Caco-2 (cell line): Measurements from ENCODE around the gene CDH3. TPM values are rescaled to one million over a fixed set of nuclear protein-coding genes. Genes with fewer than 3 reads are reported as not detected.
A peak's percentile ranks its signal among the peaks of the same experiment; 100 is the strongest.

Experiments
- BruUV-seq: library from RNA; stranded (reverse); fragments of 400-500 nt; replicated peaks from 2 replicates; lab custom pipeline; 2021; lab: Mats Ljungman, UMichigan
- CTCF ChIA-PET: fragments of 300-600 bp; sonication (Branson Sonifier 250); formaldehyde crosslinking; loops from one replicate; lab custom pipeline; 2022; ENCODE audit warnings: antibody characterized with exemption; lab: Charles Lee
- POLR2A ChIA-PET: fragments of 300-600 bp; sonication (Branson Sonifier 250); formaldehyde crosslinking; loops from one replicate; lab custom pipeline; 2022; ENCODE audit warnings: antibody characterized with exemption; lab: Charles Lee
- DNase-seq, 2 experiments: peaks; one replicate each; pipeline versions ENCODE4 v3.0.0 to v3.0.0-alpha.2; 2020 to 2022
- H3K27me3 ChIP-seq: replicated peaks from 2 replicates; pipeline ENCODE4 v1.6.0; 2011; ENCODE audit warnings: low read length; ENCODE audit not compliant: control insufficient read depth, insufficient read depth
- H3K36me3 ChIP-seq: 2 replicates; pipeline ENCODE4 v1.5.1; 2011; ENCODE audit warnings: low read length; ENCODE audit not compliant: control insufficient read depth, insufficient read depth
- H3K4me1 ChIP-seq: fragments of 250-450 bp; sonication (Bioruptor Pico); 2 replicates; pipeline ENCODE4 v1.5.1; 2020; ENCODE audit warnings: mild to moderate bottlenecking
- H3K4me3 ChIP-seq: 2 replicates; pipeline ENCODE4 v1.5.1; 2011; ENCODE audit warnings: low read depth, mild to moderate bottlenecking, control low read depth, low read length
- H3K9me3 ChIP-seq: fragments of 250-450 bp; sonication (Bioruptor Pico); 2 replicates; pipeline ENCODE4 v1.5.1; 2020; ENCODE audit warnings: mild to moderate bottlenecking, moderate library complexity
- H3K27ac Mint-ChIP-seq: one replicate; pipeline ENCODE4 v1.8.0; 2022; ENCODE audit warnings: mixed read lengths; ENCODE audit not compliant: unreplicated experiment
- H3K27me3 Mint-ChIP-seq: one replicate; pipeline ENCODE4 v1.8.0; 2022; ENCODE audit warnings: mixed read lengths; ENCODE audit not compliant: insufficient read depth, unreplicated experiment
- H3K36me3 Mint-ChIP-seq: one replicate; pipeline ENCODE4 v1.8.0; 2022; ENCODE audit warnings: mild to moderate bottlenecking, mixed read lengths; ENCODE audit not compliant: insufficient read depth, unreplicated experiment
- H3K4me1 Mint-ChIP-seq: one replicate; pipeline ENCODE4 v1.8.0; 2022; ENCODE audit warnings: low read depth, mixed read lengths; ENCODE audit not compliant: unreplicated experiment
- H3K4me3 Mint-ChIP-seq: one replicate; pipeline ENCODE4 v1.8.0; 2022; ENCODE audit warnings: mild to moderate bottlenecking, moderate library complexity, mixed read lengths; ENCODE audit not compliant: unreplicated experiment
- H3K9me3 Mint-ChIP-seq: one replicate; pipeline ENCODE4 v1.8.0; 2022; ENCODE audit warnings: mixed read lengths; ENCODE audit not compliant: unreplicated experiment
- CTCF ChIP-seq, 2 experiments: fragments of 200-600 bp in 1 of 2; IDR thresholded peaks; 1 replicate in 1 of 2; 2 replicates in 1 of 2; pipeline versions ENCODE4 v1.5.1 to v1.8.0; 2011 to 2022; ENCODE audit warnings: antibody characterized with exemption in 1 of 2, control low read depth in 1 of 2, inconsistent platforms in 1 of 2, low read depth in 1 of 2, low read length in 1 of 2, mild to moderate bottlenecking in 1 of 2, moderate library complexity in 1 of 2; ENCODE audit not compliant: insufficient read depth in 1 of 2, severe bottlenecking in 1 of 2, unreplicated experiment in 1 of 2
- intact Hi-C: fragments of 100-400 bp; cut with micrococcal nuclease; formaldehyde crosslinking; loops from one replicate; pipeline ENCODE4 v1.10.0; 2022; ENCODE audit not compliant: unreplicated experiment
- total RNA-seq: library from RNA; stranded (reverse); gene quantifications from 2 replicates; pipeline ENCODE4 v1.2.3, GENCODE V29; 2022

Gene CDH3
- total RNA-seq, 1 experiment from 2014 or later, result 144 TPM

GRCh38 chr16:68642436-68643101 lies 2.5 kb upstream of the CDH3 start:
- POLR2A ChIA-PET, result no interaction called here
- Mint-ChIP-seq H3K4me1 (peaks cover 19% of the 10 kb centered on the region), H3K9me3 (no peaks in the 10 kb centered on the region), H3K36me3 (peaks cover 21% of the 10 kb centered on the region), H3K27me3 (no peaks in the 10 kb centered on the region), H3K27ac (no peak overlapping the region), H3K4me3 (no peak overlapping the region)
- H3K36me3 ChIP-seq, result 0 out of 2 replicates have a peak, but pooled peaks cover 1% of the 10 kb centered on the region
- H3K27me3 ChIP-seq, result no peaks in the 10 kb centered on the region
- CTCF ChIA-PET, result no interaction called here
- DNase-seq, result no peak
- intact Hi-C loops, result no loop called here
- H3K9me3 ChIP-seq, result 0 out of 2 replicates have a peak, but pooled peaks cover 2% of the 10 kb centered on the region
- no peak for TF ChIP-seq CTCF (IDR thresholded peaks at IDR 0.05; ENCODE audit: insufficient read depth in 1 of 2, low read depth in 1 of 2, low read length in 1 of 2, severe bottlenecking in 1 of 2, unreplicated experiment in 1 of 2)
- H3K4me1 ChIP-seq, result peaks cover 21% of the 10 kb centered on the region
- no peak overlapping the region for H3K4me3 ChIP-seq
- BruUV-seq, result no TSS peak

- Histone ChIP-seq H3K9me3 (0 out of 2 replicates have a peak, but pooled peaks cover 2% of the 10 kb centered on the region), H3K36me3 (0 out of 2 replicates have a peak, but pooled peaks cover 1% of the 10 kb centered on the region), H3K4me3 (no peak overlapping the region), H3K27me3 (no peaks in the 10 kb centered on the region), H3K4me1 (peaks cover 21% of the 10 kb centered on the region)
- ChIA-PET CTCF (no interaction called here), POLR2A (no interaction called here)
- Mint-ChIP-seq H3K4me3 (no peak overlapping the region), H3K27me3 (no peaks in the 10 kb centered on the region), H3K9me3 (no peaks in the 10 kb centered on the region), H3K4me1 (peaks cover 19% of the 10 kb centered on the region), H3K27ac (no peak overlapping the region), H3K36me3 (peaks cover 24% of the 10 kb centered on the region)
- TF ChIP-seq CTCF (IDR thresholded peaks at IDR 0.05; ENCODE audit: insufficient read depth in 1 of 2, low read depth in 1 of 2, low read length in 1 of 2, severe bottlenecking in 1 of 2, unreplicated experiment in 1 of 2), result no peak
- BruUV-seq, result no TSS peak
- intact Hi-C loops, result no loop called here
- DNase-seq, result no peak
Measured at GRCh38 chr16:68643227-68643626, 1.9 kb upstream of the CDH3 start.

- H3K36me3 Mint-ChIP-seq, result peaks cover 24% of the 10 kb centered on the region
- DNase-seq, result no peak
- CTCF ChIA-PET, result interaction anchor here (0.6 to 1.9 kb wide), 3 partner anchors 115 to 333 kb away, joined by 4 to 12 read pairs (median 4); partner anchors contain the start of genes PRMT7 and SLC7A6OS
- Histone ChIP-seq H3K4me3 (no peak overlapping the region), H3K4me1 (peaks cover 21% of the 10 kb centered on the region), H3K9me3 (0 out of 2 replicates have a peak, but pooled peaks cover 2% of the 10 kb centered on the region), H3K36me3 (0 out of 2 replicates have a peak, but pooled peaks cover 1% of the 10 kb centered on the region), H3K27me3 (no peaks in the 10 kb centered on the region)
- POLR2A ChIA-PET, result interaction anchor here (1.0 kb wide), 1 partner anchor 99 kb away, joined by 3 read pairs; no protein-coding TSS in a partner anchor
- H3K4me1 Mint-ChIP-seq, result peaks cover 19% of the 10 kb centered on the region
- intact Hi-C loops, result loop anchor here (2.0 kb wide), 1 partner anchor 115 kb away; no protein-coding TSS in a partner anchor
- peak overlapping the region; percentile 80 for H3K27ac Mint-ChIP-seq
- peak overlapping the region; percentile 90 for H3K4me3 Mint-ChIP-seq
- no peaks in the 10 kb centered on the region for H3K9me3 Mint-ChIP-seq
- H3K27me3 Mint-ChIP-seq, result no peaks in the 10 kb centered on the region
- no peak for TF ChIP-seq CTCF (IDR thresholded peaks at IDR 0.05; ENCODE audit: insufficient read depth in 1 of 2, low read depth in 1 of 2, low read length in 1 of 2, severe bottlenecking in 1 of 2, unreplicated experiment in 1 of 2)
- no TSS peak for BruUV-seq
Measured at GRCh38 chr16:68643847-68644246, 1.3 kb upstream of the CDH3 start.
